ENCODE results near the gene UBE2I.
"Not testable (repeated sequence)": the region's sequence is repeated elsewhere in the genome, so short reads cannot be mapped to it uniquely, and the experiment has no call there.

UBE2I gene

GRCh38 chr16:1308977-1309885, at the start of gene UBE2I:
UBE2I (plus strand) TSS chr16:1309636; CDS start chr16:1314031, 4,395 bp downstream.
- ATAC-seq: peak; percentile 79 to 83

- no peak for ATAC-seq
Observed at GRCh38 chr16:1259760-1260068, 49.7 kb upstream of the UBE2I start.

GRCh38 chr16:1260101-1260680, 49.2 kb upstream of the UBE2I start:
- no peak for ATAC-seq

GRCh38 chr16:1261131-1261892, 48.1 kb upstream of the UBE2I start:
- no peak for ATAC-seq

- no peak for ATAC-seq
Observed at GRCh38 chr16:1262210-1262845, 47.1 kb upstream of the UBE2I start.

- no peak for ATAC-seq
Observed at GRCh38 chr16:1262846-1263221, 46.6 kb upstream of the UBE2I start.

GRCh38 chr16:1263591-1264344, 45.7 kb upstream of the UBE2I start:
- ATAC-seq: no peak

GRCh38 chr16:1264345-1265089, 44.9 kb upstream of the UBE2I start:
- no peak for ATAC-seq

GRCh38 chr16:1265090-1265630, 44.3 kb upstream of the UBE2I start:
- ATAC-seq: no peak

GRCh38 chr16:1265826-1266225, 43.6 kb upstream of the UBE2I start:
- ATAC-seq: no peak

GRCh38 chr16:1269418-1269817, 40.0 kb upstream of the UBE2I start:
- ATAC-seq: not testable (repeated sequence)

- ATAC-seq: no peak
Observed at GRCh38 chr16:1271380-1271723, 38.1 kb upstream of the UBE2I start.

- ATAC-seq: not testable (repeated sequence)
Observed at GRCh38 chr16:1271724-1272413, 37.6 kb upstream of the UBE2I start.

GRCh38 chr16:1272453-1273198, 36.8 kb upstream of the UBE2I start:
- no peak for ATAC-seq

- no peak for ATAC-seq
Observed at GRCh38 chr16:1273816-1274215, 35.6 kb upstream of the UBE2I start.

GRCh38 chr16:1274767-1275166, 34.7 kb upstream of the UBE2I start:
- no peak for ATAC-seq

- no peak for ATAC-seq
Observed at GRCh38 chr16:1275791-1276579, 33.5 kb upstream of the UBE2I start.

GRCh38 chr16:1276580-1276878, 32.9 kb upstream of the UBE2I start:
- ATAC-seq: no peak

- ATAC-seq: no peak
Observed at GRCh38 chr16:1277151-1277598, 32.3 kb upstream of the UBE2I start.
